Endodermal cell (in vitro differentiated cells): ENCODE data around the gene FCSK. TPM values are rescaled to one million over a fixed set of nuclear protein-coding genes. Genes with fewer than 3 reads are reported as not detected.
"Not testable (repeated sequence)": the region's sequence is repeated elsewhere in the genome, so short reads cannot be mapped to it uniquely, and the experiment has no call there.

ENCODE experiments used
- DNase-seq: peaks from one replicate; pipeline ENCODE4 v3.0.0-alpha.2; 2017
- H3K27ac ChIP-seq: 2 replicates; pipeline ENCODE4 v1.5.1; 2013; ENCODE audit warnings: mild to moderate bottlenecking, low read depth, low read length, moderate library complexity
- H3K27me3 ChIP-seq: 2 replicates; pipeline ENCODE4 v1.6.1; 2013; ENCODE audit warnings: mild to moderate bottlenecking, low read length, moderate library complexity; ENCODE audit not compliant: insufficient read depth, control insufficient read depth, poor library complexity, severe bottlenecking
- H3K36me3 ChIP-seq: 2 replicates; pipeline ENCODE4 v1.7.0; 2013; ENCODE audit warnings: mild to moderate bottlenecking, low read length, moderate library complexity; ENCODE audit not compliant: control insufficient read depth, insufficient read depth
- H3K4me1 ChIP-seq: one replicate; pipeline ENCODE4 v1.7.0; 2013; ENCODE audit warnings: low read length; ENCODE audit not compliant: control insufficient read depth, insufficient read depth
- H3K4me3 ChIP-seq: 2 replicates; pipeline ENCODE4 v1.5.1; 2013; ENCODE audit warnings: mild to moderate bottlenecking, low read length, moderate library complexity
- H3K9ac ChIP-seq: 2 replicates; pipeline ENCODE4 v1.6.1; 2013; ENCODE audit warnings: mild to moderate bottlenecking, low read length, moderate library complexity; ENCODE audit not compliant: poor library complexity, severe bottlenecking; ENCODE audit errors: extremely low read depth
- H3K9me3 ChIP-seq: 2 replicates; pipeline ENCODE4 v1.6.1; 2013; ENCODE audit warnings: mild to moderate bottlenecking, low read length, moderate library complexity; ENCODE audit not compliant: control insufficient read depth
- H3K27ac Mint-ChIP-seq: 2 replicates; pipeline ENCODE4 v1.8.0; 2020; ENCODE audit warnings: mixed read lengths
- H3K27me3 Mint-ChIP-seq: 2 replicates; pipeline ENCODE4 v1.8.0; 2021; ENCODE audit warnings: mild to moderate bottlenecking, mixed read lengths; ENCODE audit not compliant: insufficient read depth
- H3K36me3 Mint-ChIP-seq: 2 replicates; pipeline ENCODE4 v1.8.0; 2020; ENCODE audit warnings: low read depth, mixed read lengths
- H3K4me1 Mint-ChIP-seq: 2 replicates; pipeline ENCODE4 v1.8.0; 2020; ENCODE audit warnings: mixed read lengths
- H3K4me3 Mint-ChIP-seq: 2 replicates; pipeline ENCODE4 v1.8.0; 2020; ENCODE audit warnings: mild to moderate bottlenecking, moderate library complexity, mixed read lengths
- H3K9me3 Mint-ChIP-seq: 2 replicates; pipeline ENCODE4 v1.8.0; 2020; ENCODE audit warnings: mild to moderate bottlenecking, mixed read lengths
- WGBS, 2 experiments: methylation state at CpG; one replicate each; pipeline versions ENCODE4 v1.1.5 to v1.1.7; 2013; ENCODE audit warnings: missing lambda C conversion rate in 2 of 2, mixed read lengths in 1 of 2; ENCODE audit not compliant: insufficient coverage in 1 of 2, insufficient read length in 1 of 2; 5-methylcytosine and 5-hydroxymethylcytosine counted together
- total RNA-seq, 2 donors: library from RNA; stranded (reverse); fragmentation: NEBNext Ultra II Directional in 1 of 2; extraction: Animal tissue kit (Norgen Biotek cat#: 25700) in 1 of 2; gene quantifications; 2 replicates in 1 of 2; 3 replicates in 1 of 2; pipeline ENCODE4 v1.2.1, GENCODE V29; 2021
- TF ChIP-seq, protein P1 (sequence below): fragments of 200-600 bp; sonication (generic); conservative IDR thresholded peaks from 2 replicates; pipeline ENCODE4 v1.5.0; 2021; ENCODE audit warnings: antibody characterized with exemption, mild to moderate bottlenecking

FCSK gene
- total RNA-seq, 2 donors from 2014 or later: 18.7 to 19.5 TPM

DNA sequence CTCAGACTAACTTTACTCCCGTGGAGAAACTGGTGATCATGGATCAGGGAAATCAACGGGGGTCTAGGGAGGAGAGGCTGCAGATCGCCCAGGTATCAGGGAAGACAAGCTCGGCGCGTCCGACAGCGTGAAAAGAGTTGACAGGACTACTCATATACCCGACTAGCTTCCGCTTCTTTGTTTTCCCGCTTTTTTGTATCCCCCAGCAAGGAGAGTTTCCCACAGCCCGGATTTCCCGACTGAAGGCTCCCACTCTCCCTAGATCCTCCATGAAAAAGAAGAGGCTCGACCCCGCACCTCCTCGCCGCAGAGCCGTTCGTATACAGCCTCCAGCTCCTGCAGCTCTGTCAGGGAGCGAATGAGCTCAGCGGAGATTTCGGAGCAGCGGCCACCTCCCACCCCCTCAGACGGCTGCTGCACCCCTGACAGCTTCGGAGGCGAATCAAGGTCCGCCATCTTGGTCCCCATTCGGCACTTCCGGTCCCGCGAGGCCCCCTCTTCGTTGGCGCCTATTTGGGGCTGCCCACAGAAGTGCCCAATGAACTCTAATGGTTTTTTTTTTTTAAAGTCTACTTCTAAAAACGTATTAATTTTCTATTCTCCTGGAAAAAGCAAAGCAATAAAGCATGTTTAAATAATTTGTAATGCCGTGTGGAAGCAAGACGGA is 68.8 kb downstream of the FCSK start, which contains the start of gene COG4:
COG4 (minus strand) TSS at position 479 of the 667 bp plus-strand sequence; CDS start at position 468, 11 bp downstream.
- no peaks in the 10 kb centered on the region for H3K27me3 ChIP-seq
- peak within 1 kb of the TSS; percentile 100 for H3K4me3 ChIP-seq
- no peaks in the 10 kb centered on the region for H3K9me3 Mint-ChIP-seq
- peaks cover 25% of the 10 kb centered on the region for H3K36me3 Mint-ChIP-seq
- TF ChIP-seq, protein P1, sequence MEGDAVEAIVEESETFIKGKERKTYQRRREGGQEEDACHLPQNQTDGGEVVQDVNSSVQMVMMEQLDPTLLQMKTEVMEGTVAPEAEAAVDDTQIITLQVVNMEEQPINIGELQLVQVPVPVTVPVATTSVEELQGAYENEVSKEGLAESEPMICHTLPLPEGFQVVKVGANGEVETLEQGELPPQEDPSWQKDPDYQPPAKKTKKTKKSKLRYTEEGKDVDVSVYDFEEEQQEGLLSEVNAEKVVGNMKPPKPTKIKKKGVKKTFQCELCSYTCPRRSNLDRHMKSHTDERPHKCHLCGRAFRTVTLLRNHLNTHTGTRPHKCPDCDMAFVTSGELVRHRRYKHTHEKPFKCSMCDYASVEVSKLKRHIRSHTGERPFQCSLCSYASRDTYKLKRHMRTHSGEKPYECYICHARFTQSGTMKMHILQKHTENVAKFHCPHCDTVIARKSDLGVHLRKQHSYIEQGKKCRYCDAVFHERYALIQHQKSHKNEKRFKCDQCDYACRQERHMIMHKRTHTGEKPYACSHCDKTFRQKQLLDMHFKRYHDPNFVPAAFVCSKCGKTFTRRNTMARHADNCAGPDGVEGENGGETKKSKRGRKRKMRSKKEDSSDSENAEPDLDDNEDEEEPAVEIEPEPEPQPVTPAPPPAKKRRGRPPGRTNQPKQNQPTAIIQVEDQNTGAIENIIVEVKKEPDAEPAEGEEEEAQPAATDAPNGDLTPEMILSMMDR: no peak
- 0 to 1% methylated on average over 19 to 35 of the region's 36 CpGs for WGBS, 2 experiments
- peak within 1 kb of the TSS; percentile 96 for H3K9ac ChIP-seq
- H3K27ac ChIP-seq: peak within 1 kb of the TSS; percentile 95
- peak within 1 kb of the TSS; percentile 92 for H3K4me3 Mint-ChIP-seq
- H3K36me3 ChIP-seq: peaks cover 27% of the 10 kb centered on the region
- no peaks in the 10 kb centered on the region for H3K9me3 ChIP-seq
- no peaks in the 10 kb centered on the region for H3K4me1 ChIP-seq
- H3K4me1 Mint-ChIP-seq: peaks cover 27% of the 10 kb centered on the region
- H3K27ac Mint-ChIP-seq: peak within 1 kb of the TSS; percentile 96
- peak; percentile 94 for DNase-seq
- H3K27me3 Mint-ChIP-seq: no peaks in the 10 kb centered on the region

DNA sequence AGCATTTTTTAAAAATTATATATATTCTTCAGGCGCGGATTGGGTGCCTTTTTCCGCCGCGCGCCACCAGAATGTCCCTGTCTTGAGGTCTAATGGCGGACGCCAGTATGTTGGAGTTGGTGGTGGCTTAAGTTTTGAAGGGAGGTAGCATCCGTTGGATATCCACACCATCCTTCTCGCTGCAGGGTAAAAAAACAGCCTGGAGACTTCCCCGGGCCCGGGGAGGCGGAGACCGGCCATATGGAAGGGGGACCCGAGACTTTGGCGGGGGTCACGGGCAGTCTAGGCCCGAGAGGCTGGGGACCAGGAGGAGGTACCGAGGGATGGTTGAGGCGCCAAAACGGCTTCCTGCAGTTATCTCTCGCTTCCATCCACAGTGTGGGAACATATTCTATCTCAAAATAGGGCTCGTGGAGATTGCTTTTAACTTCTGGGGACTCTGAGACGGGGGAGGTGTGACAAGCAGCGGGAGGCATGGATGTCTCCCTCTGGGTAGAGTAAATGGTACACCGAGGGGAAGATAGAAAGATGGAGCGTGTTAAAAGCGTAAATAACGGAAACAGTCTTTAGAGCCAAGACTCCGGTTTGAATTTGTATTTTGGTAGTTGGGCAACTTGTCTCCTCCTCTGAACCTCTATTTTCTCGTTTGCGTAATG is 69.5 kb downstream of the FCSK start, which contains the start of gene SF3B3:
SF3B3 (plus strand) TSS at position 74 of the 656 bp plus-strand sequence. CDS start 2,841 bp downstream, outside the sequence.
- no peaks in the 10 kb centered on the region for H3K9me3 ChIP-seq
- H3K4me3 ChIP-seq: peak within 1 kb of the TSS; percentile 100
- 1% methylated on average over 12 to 32 of the region's 32 CpGs for WGBS, 2 experiments
- Mint-ChIP-seq H3K27ac (peak within 1 kb of the TSS; percentile 96), H3K4me1 (peaks cover 27% of the 10 kb centered on the region), H3K36me3 (peaks cover 30% of the 10 kb centered on the region), H3K27me3 (no peaks in the 10 kb centered on the region), H3K9me3 (no peaks in the 10 kb centered on the region), H3K4me3 (peak within 1 kb of the TSS; percentile 92)
- H3K27ac ChIP-seq: peak within 1 kb of the TSS; percentile 95
- TF ChIP-seq, protein P1: no peak
- no peaks in the 10 kb centered on the region for H3K27me3 ChIP-seq
- H3K9ac ChIP-seq: peak within 1 kb of the TSS; percentile 96
- DNase-seq: peak; percentile 82
- peaks cover 33% of the 10 kb centered on the region for H3K36me3 ChIP-seq
- H3K4me1 ChIP-seq: no peaks in the 10 kb centered on the region

DNA sequence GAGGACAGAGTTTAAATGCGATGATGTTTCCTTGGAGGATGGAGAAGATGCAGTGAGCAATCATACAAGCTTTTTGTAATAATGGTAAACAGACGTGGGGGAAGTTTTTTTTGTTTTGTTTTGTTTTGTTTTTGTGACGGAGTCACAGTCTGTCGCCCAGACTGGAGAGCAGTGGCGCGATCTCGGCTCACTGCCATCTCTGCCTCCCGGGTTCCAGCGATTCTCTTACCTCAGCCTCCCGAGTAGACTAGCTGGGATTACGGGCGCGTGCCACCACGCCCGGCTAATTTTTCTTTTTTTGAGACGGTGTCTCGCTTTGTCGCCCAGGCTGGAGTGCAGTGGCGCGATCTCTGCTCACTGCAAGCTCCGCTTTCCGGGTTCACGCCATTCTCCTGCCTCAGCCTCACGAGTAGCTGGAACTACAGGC is 70.0 kb downstream of the FCSK start:
- DNase-seq, H3K27me3 Mint-ChIP-seq, H3K9me3 ChIP-seq, H3K9me3 Mint-ChIP-seq, H3K27me3 ChIP-seq, H3K4me1 ChIP-seq: not testable (repeated sequence)
- Histone ChIP-seq H3K9ac (peak overlapping the region; percentile 96), H3K27ac (peak overlapping the region; percentile 95), H3K36me3 (peaks cover 39% of the 10 kb centered on the region), H3K4me3 (peak overlapping the region; percentile 100)
- peaks cover 27% of the 10 kb centered on the region for H3K4me1 Mint-ChIP-seq
- H3K4me3 Mint-ChIP-seq: peak overlapping the region; percentile 92
- peak overlapping the region; percentile 96 for H3K27ac Mint-ChIP-seq
- WGBS, 2 experiments: 1% methylated on average over 22 to 24 of the region's 24 CpGs
- peaks cover 36% of the 10 kb centered on the region for H3K36me3 Mint-ChIP-seq
